HepG2 (cell line): ENCODE measurements around the gene NCF1. TPM values are rescaled to one million over a fixed set of nuclear protein-coding genes. Genes with fewer than 3 reads are reported as not detected.
"Not testable (repeated sequence)": the region's sequence is repeated elsewhere in the genome, so short reads cannot be mapped to it uniquely, and the experiment has no call there.

Experiments used
- ATAC-seq: fragments of 200-7000 bp; cut with Tn5 transposase; 3 replicates; pipeline ENCODE4 v1.9.1; 2020; ENCODE audit warnings: mild to moderate bottlenecking, moderate library complexity
- BruUV-seq: library from RNA; stranded (reverse); fragments of 400-500 nt; replicated peaks from 2 replicates; lab custom pipeline; 2021; lab: Mats Ljungman, UMichigan
- CTCF ChIA-PET: fragments of 300-600 bp; formaldehyde crosslinking; extraction: SDS; loops from one replicate; lab custom pipeline; 2021; ENCODE audit warnings: low total read pairs, inconsistent platforms, low intra/inter-chr PET ratio; lab: Yijun Ruan, JAX
- POLR2A ChIA-PET: fragments of 350-600 bp; sonication (Branson Sonifier 250); formaldehyde crosslinking; loops from one replicate; lab custom pipeline; 2020; ENCODE audit warnings: antibody characterized with exemption, inconsistent platforms; lab: Yijun Ruan, JAX
- DNase-seq: peaks from one replicate; pipeline ENCODE4 v3.0.0-alpha.2; 2015; ENCODE audit warnings: low spot score
- FAIRE-seq: peaks from 3 replicates; lab custom pipeline; 2011; peaks lifted over from hg19 to GRCh38; lab: Jason Lieb, UNC
- H2AFZ ChIP-seq: one replicate; pipeline ENCODE4 v1.6.1; 2011; ENCODE audit warnings: low read length, inconsistent platforms
- H3K27ac ChIP-seq: fragments of 300-600 bp; 3 replicates; pipeline ENCODE4 v1.8.0; 2011; ENCODE audit warnings: mixed run types, mild to moderate bottlenecking, mixed read lengths, low read length, inconsistent platforms; ENCODE audit not compliant: insufficient read depth; ENCODE audit errors: extremely low read length
- H3K27me3 ChIP-seq, 2 experiments: fragments of 200-600 bp in 1 of 2; 2 replicates in 1 of 2; 3 replicates in 1 of 2; pipeline versions ENCODE4 v1.6.0 to v1.8.0; 2011; ENCODE audit warnings: low read length in 2 of 2, mild to moderate bottlenecking in 2 of 2, moderate library complexity in 2 of 2, inconsistent platforms in 1 of 2; ENCODE audit not compliant: insufficient read depth in 2 of 2, control insufficient read depth in 1 of 2
- H3K36me3 ChIP-seq, 2 experiments: fragments of 200-600 bp in 1 of 2; replicated peaks in 1 of 2; 2 replicates in 1 of 2; 3 replicates in 1 of 2; pipeline versions ENCODE4 v1.5.1 to v1.8.0; 2011; ENCODE audit warnings: low read length in 2 of 2, inconsistent platforms in 1 of 2; ENCODE audit not compliant: insufficient read depth in 2 of 2, control insufficient read depth in 1 of 2
- H3K4me1 ChIP-seq: 2 replicates; pipeline ENCODE4 v1.5.1; 2012; ENCODE audit warnings: low read length, inconsistent platforms; ENCODE audit not compliant: insufficient read depth
- H3K4me2 ChIP-seq: 2 replicates; pipeline ENCODE4 v1.6.0; 2011; ENCODE audit warnings: low read depth, low read length, inconsistent platforms
- H3K4me3 ChIP-seq, 3 experiments: fragments of 200-600 bp in 1 of 3; sonication (generic), shearing (Covaris generic) in 1 of 3; replicated peaks in 1 of 3; 2 replicates each; pipeline ENCODE4 v1.5.1; 2011 to 2016; ENCODE audit warnings: low read length in 3 of 3, inconsistent platforms in 2 of 3, low read depth in 2 of 3, mild to moderate bottlenecking in 2 of 3, control low read depth in 1 of 3, mixed read lengths in 1 of 3; ENCODE audit not compliant: insufficient read depth in 1 of 3
- H3K79me2 ChIP-seq: one replicate; pipeline ENCODE4 v1.6.1; 2011; ENCODE audit warnings: low read length, inconsistent platforms; ENCODE audit not compliant: insufficient read depth
- H3K9ac ChIP-seq: 2 replicates; pipeline ENCODE4 v1.6.0; 2011; ENCODE audit warnings: mild to moderate bottlenecking, low read depth, low read length, inconsistent platforms; ENCODE audit not compliant: insufficient read depth
- H3K9me3 ChIP-seq: 2 replicates; pipeline ENCODE4 v1.5.1; 2012; ENCODE audit warnings: mild to moderate bottlenecking, low read length
- H4K20me1 ChIP-seq: 2 replicates; pipeline ENCODE4 v1.6.0; 2011; ENCODE audit warnings: inconsistent platforms, mild to moderate bottlenecking, low read length, moderate library complexity; ENCODE audit not compliant: insufficient read depth
- CREBL2 ChIP-seq: sonication (generic); formaldehyde crosslinking; IDR thresholded peaks from 2 replicates; pipeline ENCODE4 v1.8.1; 2023; ENCODE audit warnings: missing genetic modification reagents, mild to moderate bottlenecking, borderline replicate concordance
- EP300 ChIP-seq, 3 experiments: sonication (generic) in 1 of 3; formaldehyde crosslinking in 1 of 3; IDR thresholded peaks; 2 replicates each; pipeline versions ENCODE4 v1.5.1 to v1.6.1; 2011 to 2020; ENCODE audit warnings: low read depth in 2 of 3, low read length in 2 of 3, borderline replicate concordance in 1 of 3, improper control_type of control experiment in 1 of 3, mild to moderate bottlenecking in 1 of 3, missing genetic modification reagents in 1 of 3, moderate library complexity in 1 of 3
- ETV6 ChIP-seq: sonication (generic); formaldehyde crosslinking; conservative IDR thresholded peaks from 2 replicates; pipeline ENCODE4 v1.4.0; 2020; ENCODE audit warnings: missing genetic modification reagents
- FOXA1 ChIP-seq, 2 experiments: fragments of 450-650 bp in 1 of 2; sonication (generic) in 1 of 2; formaldehyde crosslinking in 1 of 2; IDR thresholded peaks; 2 replicates each; pipeline versions ENCODE4 v1.4.0 to v1.6.1; 2016 to 2020; ENCODE audit warnings: missing genetic modification reagents in 1 of 2
- KLF15 ChIP-seq: sonication (generic); formaldehyde crosslinking; IDR thresholded peaks from 2 replicates; pipeline ENCODE4 v1.8.1; 2023; ENCODE audit warnings: borderline replicate concordance, mild to moderate bottlenecking, inconsistent platforms, missing genetic modification reagents, mixed read lengths
- SUZ12 ChIP-seq: fragments of 150-350 bp; IDR thresholded peaks from 2 replicates; pipeline ENCODE4 v1.6.1; 2014; ENCODE audit warnings: low read depth, low read length
- U2AF2 ChIP-seq: fragments of 200-400 bp; formaldehyde crosslinking; IDR thresholded peaks from 2 replicates; pipeline ENCODE4 v1.6.1; 2017; ENCODE audit warnings: low read depth, mild to moderate bottlenecking, low read length
- ZNF562 ChIP-seq: sonication (generic); formaldehyde crosslinking; IDR thresholded peaks from 2 replicates; pipeline ENCODE4 v1.8.0; 2022; ENCODE audit warnings: missing genetic modification reagents, borderline replicate concordance
- ZNF768 ChIP-seq: sonication (generic); formaldehyde crosslinking; IDR thresholded peaks from 2 replicates; pipeline ENCODE4 v1.4.0; 2020; ENCODE audit warnings: missing genetic modification reagents
- ZNF784 ChIP-seq: sonication (generic); formaldehyde crosslinking; IDR thresholded peaks from 2 replicates; pipeline ENCODE4 v1.5.1; 2020; ENCODE audit warnings: missing genetic modification reagents, mild to moderate bottlenecking, borderline replicate concordance
- WGBS: methylation state at CpG from one replicate; pipeline ENCODE4 v1.1.6; 2017; ENCODE audit warnings: low lambda C conversion rate; 5-methylcytosine and 5-hydroxymethylcytosine counted together
- in situ Hi-C: cut with HindIII; loops from 2 replicates; pipeline ENCODE4 v1.10.0; 2017; ENCODE audit warnings: low pct_unique_long_range_greater_than_20kb; ENCODE audit not compliant: extremely low pct_ligation_motif_present
- intact Hi-C: fragments of 100-400 bp; cut with micrococcal nuclease; formaldehyde crosslinking; loops from one replicate; pipeline ENCODE4 v1.10.0; 2022; ENCODE audit not compliant: unreplicated experiment
- polyA plus RNA-seq, 8 experiments: library from polyadenylated mRNA; depleted of rRNA in 3 of 8; stranded (reverse) in 7 of 8; unstranded in 1 of 8; fragments of >200 nt; fragmentation: Illumina TruSeq in 4 of 8; extraction: Trizol in 4 of 8; gene quantifications; 2 replicates each; pipeline versions ENCODE4 v1.2.1 to v1.2.3, GENCODE V29; 2011 to 2016; ENCODE audit warnings: low read depth in 4 of 8, missing spikeins in 1 of 8, mixed read lengths in 1 of 8; ENCODE audit not compliant: insufficient read depth in 1 of 8
- total RNA-seq, 5 experiments: library from RNA; depleted of rRNA; stranded (reverse); fragments of >200 nt; fragmentation: Illumina TruSeq; extraction: Trizol; gene quantifications; 2 replicates each; pipeline ENCODE4 v1.2.3, GENCODE V29; 2016; ENCODE audit warnings: low read depth in 1 of 5

NCF1 gene
- total and polyA plus RNA-seq, 2 of the 13 experiments (the other 11 are each of a cell fraction or from before 2014, with no cell fraction given), result 0.09 TPM; not detected in 1

DNA sequence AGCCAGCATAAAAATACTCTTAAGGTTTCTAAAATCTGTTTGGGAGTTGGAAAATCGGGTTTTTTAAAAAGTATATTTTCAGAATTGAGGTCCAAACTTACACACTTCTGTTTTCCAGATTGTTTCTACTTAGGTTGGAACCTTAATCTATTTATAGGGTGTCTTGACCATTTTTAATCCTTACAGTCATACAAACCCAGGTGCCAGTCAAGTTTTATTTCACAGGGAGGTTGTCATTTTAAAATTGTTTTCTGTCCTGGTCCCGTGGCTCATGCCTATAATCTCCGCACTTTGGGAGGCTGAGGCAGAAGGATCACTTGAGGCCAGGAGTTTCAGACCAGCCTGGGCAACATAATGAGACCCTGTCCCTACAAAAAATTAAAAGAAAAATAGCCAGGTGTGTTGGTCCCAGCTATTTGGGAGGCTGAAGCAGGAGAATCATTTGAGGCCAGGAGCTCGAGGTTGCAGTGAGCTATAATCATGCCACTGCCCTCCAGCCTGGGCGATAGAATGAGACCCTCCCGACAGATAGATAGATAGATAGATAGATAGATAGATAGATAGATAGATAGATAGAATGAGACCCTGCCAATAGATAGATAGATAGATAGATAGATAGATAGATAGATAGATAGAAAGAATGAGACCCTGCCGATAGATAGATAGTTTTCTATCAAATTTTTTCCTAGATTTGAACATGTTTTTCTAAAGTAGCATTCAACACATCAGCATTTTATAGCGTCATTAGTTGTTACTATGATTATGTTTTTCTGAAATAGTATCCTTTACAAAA is 47.3 kb upstream of the NCF1 start (continued):
- no peak for TF ChIP-seq U2AF2
- no peak for TF ChIP-seq EP300 (IDR thresholded peaks at IDR 0.05; ENCODE audit: low read depth in 2 of 2, low read length in 2 of 2)
- no peak for TF ChIP-seq EP300 (CRISPR knock-in tag; IDR thresholded peaks at IDR 0.05; ENCODE audit: borderline replicate concordance)
- no peak for TF ChIP-seq ZNF768 (CRISPR knock-in tag)
- no peak for TF ChIP-seq SUZ12
- TF ChIP-seq ZNF562 (CRISPR knock-in tag), result no peak
- no peak for TF ChIP-seq KLF15
- no peak for TF ChIP-seq ZNF784
- no peak for TF ChIP-seq FOXA1 (IDR thresholded peaks at IDR 0.05)
- TF ChIP-seq FOXA1 (CRISPR knock-in tag; IDR thresholded peaks at IDR 0.05), result no peak
- no peak for TF ChIP-seq CREBL2
- TF ChIP-seq ETV6 (CRISPR knock-in tag), result no peak

DNA sequence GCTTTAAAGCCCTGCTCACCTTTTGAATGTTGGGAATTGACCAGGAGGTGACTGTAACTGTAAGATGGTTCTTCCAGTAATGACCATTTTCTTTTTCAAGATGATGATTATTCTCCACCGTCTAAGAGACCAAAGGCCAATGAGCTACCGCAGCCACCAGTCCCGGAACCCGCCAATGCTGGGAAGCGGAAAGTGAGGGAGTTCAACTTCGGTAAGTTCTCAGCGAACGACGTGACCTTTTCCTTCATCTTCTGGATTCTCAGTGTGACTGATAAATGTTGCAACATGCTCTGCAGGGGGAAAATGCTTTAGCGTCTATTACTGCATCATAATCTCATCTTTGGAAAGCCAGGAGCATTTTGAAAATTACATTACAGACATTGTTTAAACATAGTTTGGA is 45.1 kb upstream of the NCF1 start:
- H3K9ac ChIP-seq, FAIRE-seq, H3K79me2 ChIP-seq, H2AFZ ChIP-seq, intact Hi-C loops, DNase-seq, BruUV-seq, POLR2A ChIA-PET, ATAC-seq, H3K4me1 ChIP-seq, H3K27me3 ChIP-seq, CTCF ChIA-PET, H3K4me3 ChIP-seq, in situ Hi-C loops, H4K20me1 ChIP-seq, H3K9me3 ChIP-seq, H3K4me2 ChIP-seq, H3K27ac ChIP-seq: not testable (repeated sequence)
- WGBS, result no CpG with 5 or more reads among the region's 10 CpGs
- H3K36me3 ChIP-seq, result peaks cover 7 to 15% of the 10 kb centered on the region in 2 experiments; a peak in 4 of 5 replicates

DNA sequence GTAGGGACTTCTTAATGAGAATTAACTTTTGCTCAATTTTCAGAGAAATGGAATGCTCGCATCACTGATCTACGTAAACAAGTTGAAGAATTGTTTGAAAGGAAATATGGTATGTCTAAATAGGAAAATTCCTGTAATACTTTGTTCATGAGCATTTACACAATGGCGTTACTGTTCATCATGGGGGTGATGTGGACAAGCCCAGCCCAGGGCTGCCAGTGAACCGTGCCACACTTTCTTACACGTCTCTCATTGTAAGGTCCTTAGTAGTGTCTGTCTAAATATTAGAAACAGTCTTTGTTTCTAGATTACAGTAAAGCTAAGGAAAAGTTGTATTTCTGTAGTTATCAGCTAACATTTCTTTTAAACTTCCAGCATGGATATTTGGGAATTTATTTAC is 43.6 kb upstream of the NCF1 start:
- H3K27ac ChIP-seq, H3K9me3 ChIP-seq, H3K9ac ChIP-seq, in situ Hi-C loops, H3K4me2 ChIP-seq, BruUV-seq, DNase-seq, FAIRE-seq, H3K4me1 ChIP-seq, intact Hi-C loops, H3K79me2 ChIP-seq, POLR2A ChIA-PET, H2AFZ ChIP-seq, H3K27me3 ChIP-seq, H4K20me1 ChIP-seq, H3K4me3 ChIP-seq, CTCF ChIA-PET: not testable (repeated sequence)
- WGBS, result no CpG with 5 or more reads among the region's 5 CpGs
- peaks cover 6 to 15% of the 10 kb centered on the region in 2 experiments; a peak in 4 of 5 replicates for H3K36me3 ChIP-seq
- ATAC-seq, result peak; percentile 51; the same call in 2 of the 3 replicates
